GM18907 (cell line): ENCODE data around the gene ZNF425.
"Not testable (repeated sequence)": the region's sequence is repeated elsewhere in the genome, so short reads cannot be mapped to it uniquely, and the experiment has no call there.

Experiments
- ATAC-seq: cut with Tn5 transposase; IDR thresholded peaks from one replicate; pipeline ENCODE4 v1.9.1; 2021; ENCODE audit warnings: mild to moderate bottlenecking, moderate library complexity; ENCODE audit not compliant: unreplicated experiment

The ZNF425 gene

GRCh38 chr7:149125863-149126661 is at the start of gene ZNF425:
ZNF425 (minus strand) TSS chr7:149126324; CDS start chr7:149126213, 111 bp downstream.
- peak; percentile 90 for ATAC-seq

GRCh38 chr7:149175150-149175549 is 49.0 kb upstream of the ZNF425 start:
- ATAC-seq, result no peak

- no peak for ATAC-seq
Measured at GRCh38 chr7:149172534-149172920, 46.4 kb upstream of the ZNF425 start.

DNA sequence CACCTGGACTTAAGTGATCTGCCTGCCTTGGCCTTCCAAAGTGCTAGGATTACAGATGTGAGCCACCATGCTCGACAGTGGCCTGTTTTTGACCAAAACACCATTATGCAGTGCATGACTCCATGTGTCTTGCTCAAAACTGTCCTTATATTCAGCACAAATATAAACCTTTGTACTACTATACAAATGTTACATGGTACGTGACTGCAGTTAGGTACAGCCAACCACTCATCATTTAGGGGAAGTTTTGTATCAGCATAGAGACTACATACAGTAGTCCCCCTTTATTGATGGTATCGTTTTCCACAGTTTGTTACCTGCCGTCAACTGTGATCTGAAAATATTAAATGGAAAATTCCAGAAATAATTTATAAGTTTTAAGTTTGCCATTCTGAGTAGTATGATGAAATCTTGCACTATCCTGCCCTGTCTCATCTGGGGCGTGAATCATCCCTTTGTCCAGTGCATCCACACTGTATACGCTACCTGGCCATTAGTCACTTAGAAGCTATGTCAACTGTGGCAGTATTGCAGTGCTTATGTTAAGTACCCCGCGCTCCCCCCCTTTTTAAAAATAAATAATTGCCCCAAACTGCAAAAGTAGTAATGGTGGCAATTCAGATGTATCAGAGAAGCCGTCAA is 45.9 kb upstream of the ZNF425 start:
- no peak for ATAC-seq

DNA sequence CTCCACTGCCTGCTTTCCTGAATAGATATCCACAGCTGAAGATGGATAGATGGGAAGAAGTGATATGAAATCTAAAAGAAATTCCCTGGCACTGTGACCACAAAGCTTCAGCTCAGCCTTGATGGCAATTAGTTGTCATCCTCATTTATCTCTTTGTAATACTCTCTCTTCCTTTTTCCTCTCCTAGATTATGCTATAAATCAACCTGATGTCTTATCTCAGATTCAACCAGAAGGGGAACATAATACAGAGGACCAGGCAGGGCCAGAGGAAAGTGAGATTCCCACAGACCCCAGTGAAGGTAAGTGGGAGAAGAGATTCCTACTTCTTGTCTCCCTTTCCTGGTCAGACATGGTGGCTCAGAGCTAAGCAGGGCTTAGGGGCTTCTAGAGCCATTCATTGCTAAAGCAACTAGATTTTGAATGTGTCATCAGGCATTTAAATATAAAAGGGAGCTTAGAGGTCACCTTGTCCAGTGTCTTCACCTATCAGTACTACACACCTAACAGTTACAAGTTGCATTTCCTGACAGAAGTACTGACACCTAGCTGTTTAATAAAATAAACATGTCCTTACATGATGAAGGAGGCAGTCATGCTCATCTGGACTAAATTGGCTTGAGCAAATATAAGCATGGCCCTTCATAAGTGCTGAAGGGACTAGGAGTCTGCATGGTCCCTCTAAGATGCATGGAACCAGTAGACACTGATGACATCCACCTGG is 40.7 kb upstream of the ZNF425 start:
- ATAC-seq, result no peak

- no peak for ATAC-seq
Measured at GRCh38 chr7:149166142-149166541, 40.0 kb upstream of the ZNF425 start.

DNA sequence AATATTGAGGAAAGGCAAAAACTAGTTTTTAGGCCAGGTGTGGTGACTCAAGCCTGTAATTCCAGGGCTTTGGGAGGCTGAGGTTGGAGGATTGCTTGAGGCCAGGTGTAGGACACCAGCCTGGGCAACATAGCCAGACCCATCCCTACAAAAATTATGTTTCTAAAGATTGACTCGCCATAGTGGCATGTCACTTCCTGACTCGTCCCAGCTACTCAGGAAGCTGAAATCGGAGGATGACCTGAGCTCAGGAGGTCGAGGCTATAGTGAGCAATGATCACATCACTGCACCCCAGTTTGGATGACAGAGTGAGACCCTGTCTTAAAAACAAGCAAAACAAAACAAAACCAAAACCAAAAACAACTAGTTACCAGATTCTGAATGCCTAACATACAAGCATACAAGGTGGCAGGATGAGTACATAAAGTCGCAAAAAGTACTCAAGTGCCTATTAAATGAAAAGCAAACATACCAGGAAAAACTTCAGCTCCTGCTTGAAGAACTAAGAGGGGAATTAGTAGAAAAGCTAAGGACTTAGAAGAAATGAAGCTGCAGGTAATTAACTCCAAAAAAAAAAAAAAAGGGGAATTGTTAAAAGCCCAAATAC is 35.2 kb upstream of the ZNF425 start:
- no peak for ATAC-seq

GRCh38 chr7:149156898-149157297 is 30.8 kb upstream of the ZNF425 start:
- ATAC-seq, result no peak

GRCh38 chr7:149154056-149154455 is 27.9 kb upstream of the ZNF425 start:
- ATAC-seq, result no peak

DNA sequence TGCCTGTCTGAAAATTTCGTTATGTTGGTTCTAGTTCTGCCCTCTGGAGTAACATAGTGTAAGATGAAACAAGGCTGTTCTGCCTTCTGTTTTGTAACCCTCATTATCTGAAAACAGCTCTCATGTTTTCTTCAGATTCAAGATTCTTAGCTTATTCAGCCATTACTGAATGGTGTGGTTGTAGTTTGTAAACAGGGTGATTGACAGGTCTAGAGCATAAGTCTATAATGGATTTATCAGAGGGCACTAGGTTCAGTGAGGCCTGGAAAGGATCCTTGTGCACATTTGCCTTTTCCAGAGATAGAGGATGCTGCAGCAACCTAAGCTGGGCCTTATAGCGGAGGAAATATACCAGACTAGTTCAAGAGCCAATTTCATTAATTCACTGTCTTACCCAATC is 27.2 kb upstream of the ZNF425 start:
- ATAC-seq, result no peak

DNA sequence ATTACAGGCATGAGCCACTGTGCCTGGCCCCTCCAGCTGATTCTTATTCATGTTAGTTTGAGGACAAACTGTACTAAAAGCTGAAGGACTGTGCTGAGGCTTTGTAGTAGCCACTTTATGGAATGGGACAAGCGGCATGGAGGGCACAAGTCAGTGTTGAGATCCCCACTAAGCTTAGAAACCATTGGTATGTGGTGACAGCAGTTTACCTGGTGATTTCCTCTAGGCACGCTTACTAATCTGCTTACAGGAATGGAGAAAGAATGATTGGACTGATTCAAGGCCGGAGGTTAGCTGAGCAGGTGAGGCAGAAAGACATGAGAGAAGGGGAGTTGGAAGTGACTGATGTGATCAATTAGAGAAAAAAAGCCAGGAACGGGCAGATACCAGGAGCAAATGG is 24.9 kb upstream of the ZNF425 start:
- no peak for ATAC-seq

GRCh38 chr7:149147752-149148653 is 21.9 kb upstream of the ZNF425 start:
- peak; percentile 38 for ATAC-seq

GRCh38 chr7:149147072-149147751 is 21.1 kb upstream of the ZNF425 start, which contains the start of gene ZNF398:
ZNF398 (plus strand) TSS chr7:149147453; CDS start chr7:149147743, 290 bp downstream.
- peak; percentile 80 for ATAC-seq

- no peak for ATAC-seq
Measured at GRCh38 chr7:149145031-149145845, 19.1 kb upstream of the ZNF425 start.

DNA sequence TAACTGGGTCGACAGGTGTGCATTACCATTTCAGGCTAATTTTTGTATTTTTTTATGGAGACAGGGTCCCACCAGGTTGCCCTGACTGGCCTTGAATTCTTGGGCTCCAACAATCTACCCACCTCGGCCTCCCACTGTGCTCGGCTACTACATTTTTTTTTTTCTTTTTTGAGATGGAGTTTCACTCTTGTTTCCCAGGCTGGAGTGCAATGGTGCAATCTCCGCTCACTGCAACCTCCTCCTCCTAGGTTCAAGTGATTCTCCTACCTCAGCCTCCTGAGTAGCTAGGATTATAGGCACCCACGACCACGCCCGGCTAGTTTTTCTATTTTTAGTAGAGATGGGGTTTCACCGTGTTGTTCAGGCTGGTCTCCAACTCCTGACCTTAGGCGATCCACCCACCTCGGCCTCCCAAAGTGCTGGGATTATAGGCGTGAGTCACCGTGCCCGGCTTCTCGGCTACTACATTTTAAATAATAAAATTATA is 18.4 kb upstream of the ZNF425 start:
- ATAC-seq, result not testable (repeated sequence)

- ATAC-seq, result no peak
Measured at GRCh38 chr7:149141893-149142292, 15.8 kb upstream of the ZNF425 start.

GRCh38 chr7:149140831-149141230 is 14.7 kb upstream of the ZNF425 start:
- no peak for ATAC-seq

DNA sequence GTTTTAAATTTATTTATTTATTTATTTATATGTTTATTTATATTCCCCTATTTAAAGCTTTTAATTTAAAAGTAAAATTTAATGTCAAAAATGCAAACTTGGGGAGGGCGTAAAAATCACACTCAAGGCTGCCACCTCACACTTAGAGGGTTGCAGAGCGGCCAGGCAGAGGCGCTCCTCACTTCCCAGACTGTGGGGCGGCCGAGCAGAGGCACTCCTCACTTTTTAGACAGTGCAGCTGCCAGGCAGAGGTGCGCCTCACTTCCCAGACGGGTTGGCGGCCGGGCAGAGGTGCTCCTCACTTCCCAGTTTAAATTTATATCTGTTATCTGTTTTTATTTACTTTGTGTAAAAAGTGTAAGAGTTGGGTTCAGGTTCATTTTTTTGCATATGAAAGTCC is 10.0 kb upstream of the ZNF425 start:
- no peak for ATAC-seq
